Esophagus squamous epithelium (tissue), 4 donors: Measurements from ENCODE around the gene LILRA6.
"Not testable (repeated sequence)": the region's sequence is repeated elsewhere in the genome, so short reads cannot be mapped to it uniquely, and the experiment has no call there.

ENCODE experiments used
- CTCF ChIP-seq, 6 experiments: fragments of 450-650 bp in 4 of 6; fragments of 200-600 bp in 2 of 6; sonication (generic) in 2 of 6; IDR thresholded peaks; one replicate each; pipeline ENCODE4 v1.5.1; 2016 to 2019; ENCODE audit warnings: antibody characterized with exemption in 6 of 6, mild to moderate bottlenecking in 4 of 6, moderate library complexity in 4 of 6
- POLR2A ChIP-seq, 4 donors: fragments of 450-650 bp; IDR thresholded peaks; one replicate each; pipeline ENCODE4 v1.6.1; 2017; ENCODE audit warnings: antibody characterized with exemption in 4 of 4, mild to moderate bottlenecking in 4 of 4, moderate library complexity in 3 of 4

- not testable (repeated sequence) for TF ChIP-seq CTCF, POLR2A (IDR thresholded peaks at IDR 0.05)
These were observed 39.1 kb upstream of the LILRA6 start for GRCh38 chr19:54281729-54282075.
